HTR-8/SVneo (cell line): ENCODE results near the gene B4GALNT1.
"Not testable (repeated sequence)": the region's sequence is repeated elsewhere in the genome, so short reads cannot be mapped to it uniquely, and the experiment has no call there.

Experiments used
- DNase-seq: peaks from one replicate; pipeline ENCODE4 v3.0.0; 2011; ENCODE audit warnings: low spot score, mixed read lengths; ENCODE audit not compliant: insufficient read length
- FAIRE-seq: peaks from 2 replicates; lab custom pipeline; 2011; peaks lifted over from hg19 to GRCh38; lab: Jason Lieb, UNC

The B4GALNT1 gene

GRCh38 chr12:57622293-57623245 is 10.4 kb downstream of the B4GALNT1 start:
- no peak for DNase-seq
- no peak for FAIRE-seq

- peak; percentile 71 for DNase-seq
- no peak for FAIRE-seq
These were observed 11.3 kb downstream of the B4GALNT1 start for GRCh38 chr12:57621497-57622292.

- no peak for FAIRE-seq
These were observed 12.0 kb downstream of the B4GALNT1 start for GRCh38 chr12:57620936-57621496.

GRCh38 chr12:57620245-57620935 is 12.6 kb downstream of the B4GALNT1 start:
- DNase-seq: no peak
- FAIRE-seq: no peak

More at GRCh38 chr12:57620936-57621496, 12.0 kb downstream of the B4GALNT1 start:
- DNase-seq: no peak

- DNase-seq: no peak
These were observed 13.4 kb downstream of the B4GALNT1 start for GRCh38 chr12:57619434-57620244.

GRCh38 chr12:57618966-57619433 is 14.0 kb downstream of the B4GALNT1 start:
- FAIRE-seq (no peak), DNase-seq (no peak)

More at GRCh38 chr12:57619434-57620244, 13.4 kb downstream of the B4GALNT1 start:
- FAIRE-seq: no peak

- not testable (repeated sequence) for FAIRE-seq, DNase-seq
These were observed 14.6 kb downstream of the B4GALNT1 start for GRCh38 chr12:57618431-57618830.

GRCh38 chr12:57617942-57618341 is 15.1 kb downstream of the B4GALNT1 start:
- no peak for FAIRE-seq
- no peak for DNase-seq

GRCh38 chr12:57616383-57617101 is 16.5 kb downstream of the B4GALNT1 start:
- DNase-seq (no peak), FAIRE-seq (no peak)

GRCh38 chr12:57615637-57616036 is 17.4 kb downstream of the B4GALNT1 start:
- FAIRE-seq (no peak), DNase-seq (no peak)

GRCh38 chr12:57614948-57615500 is 18.0 kb downstream of the B4GALNT1 start:
- DNase-seq (no peak), FAIRE-seq (no peak)

- no peak for DNase-seq
- FAIRE-seq: no peak
These were observed 18.6 kb downstream of the B4GALNT1 start for GRCh38 chr12:57614178-57614947.

GRCh38 chr12:57613427-57614109 is 19.4 kb downstream of the B4GALNT1 start:
- FAIRE-seq: no peak
- no peak for DNase-seq

- FAIRE-seq (no peak), DNase-seq (no peak)
These were observed 20.1 kb downstream of the B4GALNT1 start for GRCh38 chr12:57612711-57613426.

- DNase-seq: no peak
- FAIRE-seq: no peak
These were observed 20.9 kb downstream of the B4GALNT1 start for GRCh38 chr12:57611827-57612710.
